Mucosa of descending colon (tissue), 3 donors: ENCODE results near the gene MAG. TPM values are rescaled to one million over a fixed set of nuclear protein-coding genes. Genes with fewer than 3 reads are reported as not detected.
A peak's percentile ranks its signal among the peaks of the same experiment; 100 is the strongest.

ENCODE experiments used
- ATAC-seq: fragments of 200-7000 bp; cut with Tn5 transposase; one replicate; pipeline ENCODE4 v1.9.1; 2020; ENCODE audit warnings: mild to moderate bottlenecking, moderate library complexity
- DNase-seq, 3 donors: peaks; one replicate each; pipeline ENCODE4 v3.0.0-alpha.2; 2020
- H3K36me3 ChIP-seq: fragments of 200-600 bp; one replicate; pipeline ENCODE4 v1.8.0; 2021; ENCODE audit warnings: low read depth, mild to moderate bottlenecking
- H3K4me1 ChIP-seq: fragments of 200-600 bp; one replicate; pipeline ENCODE4 v1.8.0; 2021; ENCODE audit warnings: low read depth, mild to moderate bottlenecking
- H3K4me3 ChIP-seq: fragments of 200-600 bp; one replicate; pipeline ENCODE4 v1.8.0; 2021; ENCODE audit warnings: mild to moderate bottlenecking
- H3K9me3 ChIP-seq: fragments of 200-600 bp; one replicate; pipeline ENCODE4 v1.8.0; 2021; ENCODE audit warnings: mild to moderate bottlenecking
- intact Hi-C, 2 donors: fragments of 100-400 bp; cut with DNase I in 1 of 2; cut with micrococcal nuclease in 1 of 2; formaldehyde crosslinking; loops; one replicate each; pipeline versions ENCODE4 v1.11.0 to v1.11.1; 2022; cut with DNase I, micrococcal nuclease
- total RNA-seq, 3 donors: library from RNA; stranded (reverse); fragmentation: NEBNext Ultra II Directional in 2 of 3; extraction: Animal tissue kit (Norgen Biotek cat#: 25700) in 2 of 3; gene quantifications; one replicate each; pipeline versions ENCODE4 v1.2.1 to v1.2.4, GENCODE V29; 2021 to 2023
- TF ChIP-seq, protein P1 (sequence below): fragments of 200-600 bp; IDR thresholded peaks from one replicate; pipeline ENCODE4 v1.8.0; 2022; ENCODE audit warnings: antibody characterized with exemption, mild to moderate bottlenecking
- donor health status: DM: no; HTN: no; CAD: no; lungs with moderate emphysema.
- donor health status: DM: no; HTN: no; CAD: no.
- donor health status: DM: no; HTN: yes; CAD: no.

MAG gene
- total RNA-seq, 3 donors from 2014 or later: 0.80 TPM; not detected in 2

DNA sequence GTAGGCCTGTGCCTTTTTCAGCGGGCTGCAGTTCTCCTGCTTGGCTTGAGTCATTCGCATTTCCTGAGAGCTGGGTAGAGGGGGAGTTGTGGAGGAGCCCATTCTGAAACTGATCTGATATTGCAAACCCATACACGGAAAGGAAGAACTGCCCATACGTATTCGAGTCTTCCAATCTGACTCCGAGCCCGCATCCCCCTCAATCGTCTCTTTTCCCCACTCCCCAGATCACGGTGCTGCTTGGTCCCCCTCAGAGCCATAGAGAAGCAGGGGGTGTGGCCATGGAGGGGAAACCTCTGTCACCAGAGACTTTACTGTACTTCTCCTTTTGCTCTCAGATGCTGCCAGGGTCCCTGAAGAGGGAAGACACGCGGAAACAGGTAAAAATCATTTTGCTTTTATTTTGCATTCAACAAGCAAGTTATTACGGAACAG is 36.9 kb downstream of the MAG start, which contains the start of gene CD22:
TSS of gene CD22 (plus strand) at position 337 of the 435 bp plus-strand sequence. CDS start 2,854 bp downstream, outside the sequence.
- no peak for DNase-seq
- TF ChIP-seq, protein P1, sequence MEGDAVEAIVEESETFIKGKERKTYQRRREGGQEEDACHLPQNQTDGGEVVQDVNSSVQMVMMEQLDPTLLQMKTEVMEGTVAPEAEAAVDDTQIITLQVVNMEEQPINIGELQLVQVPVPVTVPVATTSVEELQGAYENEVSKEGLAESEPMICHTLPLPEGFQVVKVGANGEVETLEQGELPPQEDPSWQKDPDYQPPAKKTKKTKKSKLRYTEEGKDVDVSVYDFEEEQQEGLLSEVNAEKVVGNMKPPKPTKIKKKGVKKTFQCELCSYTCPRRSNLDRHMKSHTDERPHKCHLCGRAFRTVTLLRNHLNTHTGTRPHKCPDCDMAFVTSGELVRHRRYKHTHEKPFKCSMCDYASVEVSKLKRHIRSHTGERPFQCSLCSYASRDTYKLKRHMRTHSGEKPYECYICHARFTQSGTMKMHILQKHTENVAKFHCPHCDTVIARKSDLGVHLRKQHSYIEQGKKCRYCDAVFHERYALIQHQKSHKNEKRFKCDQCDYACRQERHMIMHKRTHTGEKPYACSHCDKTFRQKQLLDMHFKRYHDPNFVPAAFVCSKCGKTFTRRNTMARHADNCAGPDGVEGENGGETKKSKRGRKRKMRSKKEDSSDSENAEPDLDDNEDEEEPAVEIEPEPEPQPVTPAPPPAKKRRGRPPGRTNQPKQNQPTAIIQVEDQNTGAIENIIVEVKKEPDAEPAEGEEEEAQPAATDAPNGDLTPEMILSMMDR: no peak
- Histone ChIP-seq H3K4me1 (no peaks in the 10 kb centered on the region), H3K9me3 (no peaks in the 10 kb centered on the region), H3K36me3 (no peaks in the 10 kb centered on the region), H3K4me3 (no peak within 1 kb of the TSS)
- intact Hi-C loops: no loop called here
- peak; percentile 63 for ATAC-seq

DNA sequence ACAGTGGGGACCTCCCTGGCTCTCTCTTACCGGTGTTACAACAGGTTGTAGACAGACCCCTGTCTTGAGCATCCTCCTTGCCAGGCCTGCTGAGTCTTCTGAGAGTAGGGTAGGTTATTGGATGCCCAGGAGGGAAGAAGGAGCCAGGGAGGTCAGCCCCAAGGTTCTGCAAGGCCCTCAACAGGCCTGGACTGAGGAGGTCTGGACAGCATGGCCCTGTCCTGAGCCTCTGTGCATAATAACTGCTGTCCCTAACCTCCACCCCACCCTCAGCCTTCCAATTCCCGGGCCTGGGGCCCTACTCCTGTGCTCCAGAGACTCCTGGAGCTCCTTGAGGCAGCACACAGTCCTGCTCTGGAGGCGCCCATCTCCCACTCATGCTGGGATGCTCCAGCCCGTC is 37.4 kb downstream of the MAG start:
- Histone ChIP-seq H3K4me3 (no peak overlapping the region), H3K4me1 (no peaks in the 10 kb centered on the region), H3K36me3 (no peaks in the 10 kb centered on the region), H3K9me3 (no peaks in the 10 kb centered on the region)
- intact Hi-C loops: no loop called here
- TF ChIP-seq, protein P1: no peak
- no peak for DNase-seq
- ATAC-seq: peak; percentile 9

DNA sequence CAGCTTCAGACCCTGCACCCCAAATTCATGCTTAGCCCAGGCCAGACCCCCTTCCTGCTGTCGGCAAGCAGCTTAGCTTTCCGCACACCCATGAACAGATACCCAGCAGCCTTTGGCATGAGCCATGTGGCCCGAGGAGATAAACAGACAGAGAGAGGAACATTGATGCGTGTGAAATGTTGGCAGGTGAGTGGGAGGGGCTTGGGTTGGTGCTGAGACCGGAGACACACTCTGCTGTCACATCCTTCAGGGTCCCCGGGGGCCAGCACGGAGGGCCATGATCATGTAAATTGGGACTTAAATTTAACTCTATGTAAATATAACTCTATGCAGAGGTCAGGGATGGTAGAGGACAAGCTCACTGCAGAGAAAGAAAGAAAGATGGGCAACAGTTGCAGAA is 38.5 kb downstream of the MAG start:
- peak; percentile 75 for ATAC-seq
- peak in 1 of 3 donors; percentile 78 for DNase-seq

DNA sequence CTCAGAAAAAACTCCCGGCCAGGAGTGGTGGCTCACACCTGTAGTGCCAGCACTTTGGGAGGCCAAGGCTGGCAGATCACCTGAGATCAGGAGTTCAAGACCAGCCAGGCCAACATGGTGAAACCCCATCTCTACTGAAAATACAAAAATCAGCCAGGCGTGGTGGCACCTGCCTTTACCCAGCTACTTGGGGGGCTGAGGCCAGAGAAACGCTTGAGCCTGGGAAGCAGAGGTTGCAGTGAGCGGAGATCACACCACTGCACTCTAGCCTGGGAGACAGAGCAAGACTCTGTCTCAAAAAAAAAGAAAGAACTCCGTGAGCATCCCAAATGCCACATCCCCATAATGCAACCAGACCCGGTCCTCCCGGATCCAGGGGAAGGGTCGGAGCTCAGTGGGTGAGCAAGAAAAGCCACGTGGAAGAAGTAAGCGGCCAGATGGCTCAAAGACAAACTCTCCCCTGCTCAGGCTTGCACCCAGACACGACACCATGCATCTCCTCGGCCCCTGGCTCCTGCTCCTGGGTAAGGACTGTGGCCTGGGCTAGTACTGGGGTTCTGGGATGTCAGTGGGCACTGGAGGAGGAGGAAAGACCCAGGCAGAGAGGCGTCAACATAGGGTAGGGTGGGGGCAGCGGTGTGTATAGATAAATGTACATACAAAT is 39.7 kb downstream of the MAG start:
- H3K4me1 ChIP-seq: no peaks in the 10 kb centered on the region

More for the DNA sequence above, 38.5 kb downstream of the MAG start:
- Histone ChIP-seq H3K4me1 (no peaks in the 10 kb centered on the region), H3K4me3 (no peak overlapping the region), H3K9me3 (no peaks in the 10 kb centered on the region), H3K36me3 (no peaks in the 10 kb centered on the region)
- intact Hi-C loops: no loop called here
- TF ChIP-seq, protein P1: no peak

DNA sequence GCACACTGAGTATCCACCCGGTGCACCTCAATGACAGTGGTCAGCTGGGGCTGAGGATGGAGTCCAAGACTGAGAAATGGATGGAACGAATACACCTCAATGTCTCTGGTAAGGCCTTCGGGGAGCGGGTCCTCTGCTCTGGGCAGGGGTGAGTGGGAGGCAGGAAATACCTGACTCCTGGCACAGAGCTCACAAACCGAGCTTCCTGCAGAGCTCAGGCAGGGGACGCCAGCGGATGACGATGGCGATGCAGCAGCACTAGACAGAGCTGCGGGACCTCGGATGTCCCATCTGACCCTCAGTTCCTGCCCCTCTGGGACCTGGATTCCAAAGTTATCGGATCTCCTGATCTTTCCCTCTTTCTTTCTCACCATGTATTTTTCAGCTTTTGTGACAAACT is 40.9 kb downstream of the MAG start:
- Histone ChIP-seq H3K36me3 (no peaks in the 10 kb centered on the region), H3K4me1 (no peaks in the 10 kb centered on the region), H3K9me3 (no peaks in the 10 kb centered on the region), H3K4me3 (no peak overlapping the region)
- DNase-seq: peak in 1 of 3 donors; percentile 53
- TF ChIP-seq, protein P1: no peak
- peak; percentile 40 for ATAC-seq
- intact Hi-C loops: no loop called here

More for the DNA sequence above, 39.7 kb downstream of the MAG start:
- intact Hi-C loops: no loop called here
- Histone ChIP-seq H3K36me3 (no peaks in the 10 kb centered on the region), H3K4me3 (no peak overlapping the region), H3K9me3 (no peaks in the 10 kb centered on the region)
- TF ChIP-seq, protein P1: no peak
- ATAC-seq (no peak), DNase-seq (no peak)
